B cell (primary cell): Measurements from ENCODE around the gene LRRC25.

Experiments used
- CTCF ChIP-seq: fragments of 200-600 bp; IDR thresholded peaks from one replicate; pipeline ENCODE4 v1.8.0; 2022; ENCODE audit warnings: antibody characterized with exemption, mild to moderate bottlenecking
- EZH2 ChIP-seq: IDR thresholded peaks from 2 replicates; pipeline ENCODE4 v1.6.1; 2012; ENCODE audit warnings: borderline replicate concordance, low read depth, mild to moderate bottlenecking, moderate library complexity, low read length; ENCODE audit not compliant: insufficient read depth, poor library complexity, severe bottlenecking

- TF ChIP-seq CTCF: no peak
- TF ChIP-seq EZH2: no peak
Measured at GRCh38 chr19:18438331-18439024, 41.1 kb upstream of the LRRC25 start.
